HS-27A (cell line): Measurements from ENCODE around the gene ZBTB7A.

Source experiments
- DNase-seq: peaks from one replicate; pipeline ENCODE4 v3.0.0-alpha.2; 2012; ENCODE audit warnings: low read depth, missing footprints

ZBTB7A gene

DNA sequence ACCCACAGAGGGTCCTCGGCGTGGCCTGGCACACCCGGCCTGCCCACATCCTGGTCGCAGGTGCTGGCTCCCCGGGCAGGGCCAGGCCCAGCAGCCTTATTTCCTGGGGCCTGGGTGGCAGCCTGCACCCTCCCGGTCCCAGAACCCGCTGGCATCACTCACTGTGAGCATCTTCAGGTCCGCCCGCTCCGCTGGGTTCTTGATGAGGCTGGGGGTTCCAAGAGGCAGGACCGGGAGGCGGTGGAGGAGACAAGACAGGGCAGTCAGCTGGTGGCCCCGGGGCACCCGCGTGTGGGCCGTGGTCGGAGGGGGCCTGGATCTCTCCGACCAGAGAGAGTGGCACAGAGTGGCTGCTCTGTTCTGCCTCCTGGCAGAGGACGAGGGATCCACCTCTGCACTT lies 27.6 kb upstream of the ZBTB7A start:
- DNase-seq = no peak

DNA sequence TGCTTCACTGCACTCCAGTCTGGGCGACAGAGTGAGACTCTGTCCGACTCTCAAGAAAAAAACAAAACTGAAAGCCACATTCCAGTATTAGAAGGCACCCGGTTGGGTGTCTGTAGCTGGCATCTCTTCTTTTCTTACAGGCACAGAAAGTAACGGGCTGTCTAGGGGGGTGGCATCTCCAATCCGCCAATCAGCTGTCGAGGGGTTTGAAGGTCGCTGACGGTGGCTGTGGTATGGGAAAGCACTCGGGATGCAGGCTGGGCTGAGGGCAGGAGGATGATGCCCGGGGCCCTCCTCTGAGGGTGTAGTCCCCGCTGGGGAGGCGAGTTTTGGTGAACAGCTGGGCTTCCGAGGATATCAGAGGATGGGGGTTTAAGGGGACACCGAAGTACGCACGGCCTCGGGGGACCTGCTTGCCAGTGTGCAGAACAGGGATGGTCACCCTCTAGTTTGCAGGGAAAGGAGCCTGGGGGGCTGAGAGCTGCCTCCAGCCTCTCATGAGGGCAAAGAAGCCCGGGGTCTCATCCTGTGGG lies 27.0 kb upstream of the ZBTB7A start:
- DNase-seq = no peak

DNA sequence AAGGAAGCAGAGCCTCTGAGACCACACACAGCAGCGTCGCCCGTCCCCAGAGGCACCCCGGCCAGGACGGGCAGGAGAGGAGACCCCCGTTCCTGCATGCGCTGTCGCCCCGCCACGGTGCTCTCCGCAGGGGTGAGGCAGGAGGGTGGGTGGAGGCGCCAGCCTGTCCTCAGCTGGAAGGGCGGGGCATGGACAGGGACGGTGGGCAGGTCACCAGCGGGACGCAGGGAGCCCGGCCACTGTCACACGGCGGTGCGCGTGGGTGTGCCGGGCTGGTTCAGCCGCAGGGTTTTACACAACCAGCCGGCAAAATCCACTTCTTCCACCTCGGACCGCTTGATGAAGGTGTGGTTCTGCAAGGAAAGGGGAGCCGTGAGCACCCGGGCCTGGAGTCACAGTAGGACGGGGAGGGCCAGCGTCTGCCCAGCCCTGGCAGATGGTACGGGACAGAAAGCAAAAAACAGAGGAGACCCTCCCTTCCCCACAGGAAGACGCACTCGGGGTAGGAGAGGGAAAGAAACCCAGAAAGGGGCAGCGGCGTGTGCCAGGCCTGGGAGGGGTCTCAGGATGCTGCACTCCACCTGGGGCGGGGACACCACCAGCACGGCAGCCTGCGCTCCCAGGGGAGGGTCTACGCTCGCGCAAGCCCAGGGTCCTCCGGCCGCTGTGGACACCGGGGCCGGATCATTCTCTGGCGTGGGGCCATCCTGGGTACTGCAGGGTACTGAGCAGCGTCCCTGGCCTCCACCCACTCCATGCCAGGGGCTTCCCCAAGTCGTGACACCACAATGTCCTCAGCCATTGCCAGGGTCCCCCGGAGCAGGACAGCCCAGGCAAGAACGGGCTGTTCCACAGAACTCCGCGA lies 23.9 kb upstream of the ZBTB7A start:
- DNase-seq = no peak

DNA sequence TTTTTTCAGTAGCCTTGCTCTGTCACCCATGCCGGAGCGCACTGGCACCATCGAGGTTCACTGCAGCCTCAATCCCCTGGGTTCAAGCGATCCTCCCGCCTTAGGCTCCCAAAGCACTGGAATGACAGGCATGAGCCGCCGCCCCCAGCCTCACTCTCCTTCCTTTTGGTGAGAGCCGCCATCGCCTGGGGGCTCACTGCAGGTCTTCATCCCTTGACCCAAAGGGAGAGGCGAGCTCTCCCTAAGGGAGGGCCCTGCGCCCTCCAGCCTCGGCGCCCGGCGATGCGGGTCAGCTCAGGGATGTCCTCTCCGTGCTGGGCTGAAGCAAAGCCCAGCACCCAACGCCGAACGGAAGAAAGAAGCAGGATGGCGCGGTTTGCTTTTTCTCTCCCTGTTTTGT lies 23.2 kb upstream of the ZBTB7A start:
- DNase-seq = no peak

DNA sequence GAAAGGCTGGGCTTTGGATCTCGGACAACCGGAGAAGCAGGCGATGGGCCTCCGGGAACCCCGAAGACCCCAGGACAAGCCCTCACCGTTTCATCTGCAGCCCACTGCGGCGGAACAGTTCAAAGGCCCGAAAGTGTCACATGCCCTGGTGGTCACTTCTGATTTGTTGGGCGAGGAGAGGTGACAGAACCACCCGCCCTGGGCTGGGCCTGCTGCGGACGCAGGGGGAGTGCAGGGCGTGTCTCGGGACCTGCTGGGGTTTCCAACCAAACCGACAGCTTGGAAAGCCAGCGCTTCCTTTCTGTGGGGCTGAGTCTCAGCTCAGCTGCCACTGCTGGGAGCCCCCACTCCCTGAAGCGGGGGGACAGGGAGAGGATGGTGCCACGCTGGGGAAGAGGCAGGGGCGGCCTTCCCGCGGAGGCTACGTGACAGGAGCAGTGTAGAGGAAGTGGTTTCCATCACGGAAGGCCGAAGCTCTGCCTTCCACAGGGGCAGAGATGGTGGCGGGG lies 22.8 kb upstream of the ZBTB7A start:
- no peak for DNase-seq

DNA sequence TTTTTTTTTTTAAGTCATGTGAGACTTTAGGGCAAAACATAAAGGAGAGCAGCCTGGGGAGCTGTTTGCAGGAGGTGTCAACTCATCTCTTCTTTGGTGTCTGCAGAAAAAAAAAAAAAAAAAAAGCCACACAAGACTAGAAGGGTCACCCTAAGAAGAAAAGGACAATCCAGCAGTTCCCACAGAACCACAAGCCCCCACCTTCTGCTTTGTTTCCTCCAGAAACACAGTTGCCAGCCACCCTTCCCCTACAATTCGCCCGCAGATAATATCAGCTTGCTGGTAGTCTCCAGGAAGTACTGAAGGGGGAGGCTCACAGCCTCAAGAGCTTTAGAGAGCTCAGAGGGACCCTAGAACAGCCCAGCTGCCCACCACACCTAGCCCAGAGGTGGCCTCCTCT lies 22.3 kb upstream of the ZBTB7A start:
- no peak for DNase-seq

DNA sequence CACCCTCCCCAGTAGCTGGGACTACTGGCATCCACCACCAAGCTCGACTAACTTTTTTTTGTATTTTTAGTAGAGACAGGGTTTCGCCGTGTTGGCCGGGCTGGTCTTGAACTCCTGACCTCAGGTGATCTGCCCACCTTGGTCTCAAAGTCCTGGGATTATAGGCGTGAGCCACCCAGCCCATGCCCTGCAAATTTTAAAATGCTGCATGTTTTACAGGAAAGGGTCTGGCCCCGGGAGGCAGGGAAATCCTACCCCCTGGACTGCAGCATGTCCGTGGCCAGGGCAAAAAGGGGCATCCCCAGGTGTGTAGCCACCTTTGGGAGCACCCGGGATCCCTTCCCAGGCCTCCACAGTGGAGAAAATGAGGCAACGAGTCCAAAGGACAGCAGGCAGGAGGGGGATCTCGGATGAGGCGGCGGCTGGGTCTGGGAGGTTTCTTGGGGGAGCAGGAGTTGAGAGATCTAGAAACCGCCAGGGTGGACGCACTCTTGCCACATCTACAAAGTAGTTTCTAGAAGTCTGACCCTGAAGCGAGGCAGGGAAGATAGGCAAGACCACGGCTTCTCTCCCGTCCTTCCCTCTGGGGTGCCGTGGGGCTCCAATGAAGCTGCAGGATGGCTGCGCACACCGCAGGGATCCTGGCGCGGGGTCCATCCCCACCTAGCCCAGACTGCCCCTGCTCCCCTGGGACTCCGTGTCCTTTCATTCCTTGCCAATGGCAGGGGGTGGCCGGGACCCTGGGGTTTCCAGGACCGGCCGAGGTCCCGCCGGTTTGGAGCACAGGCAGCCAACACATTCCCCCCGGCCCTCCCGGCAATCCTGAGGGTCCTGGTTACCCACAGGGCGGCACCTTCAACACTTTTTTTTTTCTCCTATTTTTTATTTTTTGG lies 21.3 kb upstream of the ZBTB7A start:
- no peak for DNase-seq

DNA sequence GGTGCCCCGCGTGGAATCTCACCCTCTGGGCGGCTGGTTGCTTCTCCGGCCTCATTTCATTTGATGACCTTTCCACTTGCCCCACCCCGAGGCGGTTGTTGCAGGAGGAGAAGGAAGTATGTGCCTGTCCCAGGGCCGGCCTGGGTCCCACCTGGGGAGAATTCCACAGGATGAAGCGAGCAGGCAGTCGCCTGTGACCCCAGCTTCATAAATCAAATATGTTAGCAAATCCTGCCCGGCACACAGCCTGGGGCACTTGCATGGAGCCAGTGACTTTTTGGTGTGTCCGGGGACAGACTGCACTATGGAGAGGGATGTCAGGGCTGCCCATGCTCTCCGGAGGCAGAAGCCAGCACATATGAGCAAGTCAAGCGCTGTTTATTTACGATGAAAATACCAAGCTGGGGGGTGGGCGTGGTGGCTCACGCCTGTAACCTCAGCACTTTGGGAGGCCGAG lies 19.7 kb upstream of the ZBTB7A start:
- no peak for DNase-seq

DNA sequence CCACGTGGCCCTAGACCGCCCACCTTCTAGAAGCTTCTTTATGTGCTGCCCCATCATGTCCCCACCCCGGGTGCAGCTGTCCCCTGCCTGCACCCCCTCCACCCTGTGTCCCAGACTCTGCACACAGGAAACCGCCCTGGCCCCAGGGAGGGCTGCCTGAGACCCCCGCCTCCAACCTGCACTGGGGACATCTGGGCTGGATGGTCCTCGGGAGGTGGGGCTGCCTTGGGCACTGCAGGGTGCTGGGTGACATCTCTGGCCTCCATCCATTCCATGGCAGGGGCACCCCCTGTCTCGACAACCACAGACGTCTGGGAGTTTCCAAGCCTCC lies 17.8 kb upstream of the ZBTB7A start:
- DNase-seq = no peak

DNA sequence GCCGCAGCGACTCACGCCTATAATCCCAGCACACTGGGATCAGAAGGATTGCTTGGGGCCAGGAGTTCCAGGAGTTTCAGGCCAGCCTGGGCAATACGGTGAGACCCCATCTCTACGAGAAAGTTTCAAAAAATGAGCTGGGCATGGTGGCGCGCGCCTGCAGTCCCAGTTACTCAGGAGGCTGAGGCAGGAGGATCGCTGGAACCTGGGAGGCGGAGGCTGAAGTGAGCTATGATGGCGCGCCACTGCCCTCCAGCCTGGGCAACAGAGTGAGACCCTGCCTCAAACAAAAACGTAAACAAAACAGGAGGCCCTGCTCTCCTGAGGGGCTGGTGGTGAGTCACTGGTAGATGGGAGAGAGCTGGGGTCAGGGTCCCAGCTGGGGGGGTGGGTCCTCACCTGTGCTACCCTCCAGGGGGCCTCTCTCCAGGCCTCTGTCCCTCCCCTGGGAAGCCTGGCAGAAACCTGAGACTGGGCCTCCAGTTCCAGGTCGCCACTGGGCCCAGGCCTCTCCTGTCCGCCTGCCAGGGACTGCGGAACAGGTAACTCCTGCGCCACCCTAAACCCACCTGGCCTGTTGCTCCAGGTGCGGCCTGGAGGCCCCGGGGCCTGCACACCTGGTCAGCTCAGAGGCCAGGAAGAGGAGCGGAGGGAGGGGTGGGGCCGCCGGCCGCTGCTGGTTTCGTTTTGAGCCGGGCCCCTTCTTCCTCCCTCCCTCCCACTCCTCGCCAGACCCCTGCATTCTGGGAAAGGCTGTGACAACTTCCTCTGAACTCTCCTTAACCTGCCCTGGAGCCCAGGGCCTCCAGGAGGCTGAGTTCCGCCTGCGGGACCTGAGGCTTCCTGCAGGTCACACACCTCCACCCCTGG lies 17.2 kb upstream of the ZBTB7A start:
- DNase-seq = no peak

DNA sequence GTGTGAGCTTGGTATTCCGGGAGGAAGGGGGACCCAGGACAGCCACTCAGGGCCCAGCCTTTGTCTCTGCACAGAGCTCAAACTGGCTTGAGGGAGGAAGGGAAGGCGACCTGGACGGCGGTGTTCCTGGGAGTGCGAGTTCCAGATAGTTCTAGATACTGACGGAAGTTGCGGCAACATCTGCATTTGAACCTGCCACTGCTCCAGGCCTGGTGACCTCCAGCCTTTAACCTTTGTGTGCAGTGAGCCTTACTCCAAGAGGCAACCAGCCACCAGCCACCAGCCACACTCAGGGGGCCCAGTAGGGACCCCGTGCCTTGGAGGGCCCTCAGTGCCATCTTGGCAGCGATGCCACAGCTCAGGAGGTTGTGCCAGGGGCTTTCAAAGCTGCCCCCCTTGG lies 15.5 kb upstream of the ZBTB7A start:
- no peak for DNase-seq

DNA sequence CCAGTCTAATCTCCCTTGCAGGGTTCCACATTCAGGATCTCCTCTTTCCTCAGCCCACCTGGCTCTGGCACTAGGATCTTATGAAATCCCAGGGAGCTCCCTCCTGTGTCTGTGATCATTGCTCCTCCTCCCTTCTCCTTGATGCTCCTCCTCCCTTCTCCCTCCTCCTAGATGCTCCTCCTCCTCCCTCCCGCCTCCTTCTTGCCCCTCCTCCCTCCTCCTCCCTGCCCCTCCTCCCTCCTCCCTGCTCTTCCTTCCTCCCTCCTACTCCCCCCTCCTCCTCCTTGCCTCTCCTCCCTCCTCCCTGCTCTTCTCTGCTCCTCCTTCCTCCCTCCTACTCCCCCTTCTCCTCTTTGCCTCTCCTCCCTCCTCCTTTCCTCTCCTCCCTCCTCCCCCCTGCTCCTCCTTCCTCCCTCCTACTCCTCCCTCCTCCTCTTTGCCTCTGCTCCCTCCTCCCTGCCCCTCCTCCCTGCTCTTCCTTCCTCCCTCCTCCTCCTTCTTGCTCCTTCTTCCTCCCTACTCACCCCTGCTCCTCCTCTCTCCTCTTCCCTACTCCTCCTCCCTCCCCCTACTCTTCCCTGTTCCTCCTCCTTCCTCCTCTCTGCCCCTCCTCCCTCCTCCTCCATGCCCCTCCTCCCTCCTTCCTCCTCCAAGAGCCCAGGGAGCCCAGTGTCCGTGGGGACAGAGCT lies 14.9 kb upstream of the ZBTB7A start:
- DNase-seq = no peak

DNA sequence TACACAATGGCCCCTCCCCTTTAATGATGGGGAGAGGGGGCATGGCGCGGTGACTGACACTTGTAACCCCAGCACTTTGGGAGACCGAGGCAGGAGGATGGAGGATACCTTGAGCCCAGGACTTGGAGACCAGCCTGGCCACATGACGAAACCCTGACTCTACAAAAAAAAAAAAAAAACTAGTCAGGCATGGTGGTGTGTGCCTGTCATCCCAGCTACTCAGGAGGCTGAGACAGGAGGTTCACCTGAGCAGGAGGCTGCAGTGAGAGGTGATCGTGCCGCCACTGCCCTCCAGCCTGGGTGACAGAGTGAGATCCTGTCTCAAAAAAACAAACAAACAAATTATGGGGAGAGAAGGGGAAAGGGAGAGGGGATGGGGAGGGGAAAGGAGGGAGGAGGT lies 13.8 kb upstream of the ZBTB7A start:
- no peak for DNase-seq

DNA sequence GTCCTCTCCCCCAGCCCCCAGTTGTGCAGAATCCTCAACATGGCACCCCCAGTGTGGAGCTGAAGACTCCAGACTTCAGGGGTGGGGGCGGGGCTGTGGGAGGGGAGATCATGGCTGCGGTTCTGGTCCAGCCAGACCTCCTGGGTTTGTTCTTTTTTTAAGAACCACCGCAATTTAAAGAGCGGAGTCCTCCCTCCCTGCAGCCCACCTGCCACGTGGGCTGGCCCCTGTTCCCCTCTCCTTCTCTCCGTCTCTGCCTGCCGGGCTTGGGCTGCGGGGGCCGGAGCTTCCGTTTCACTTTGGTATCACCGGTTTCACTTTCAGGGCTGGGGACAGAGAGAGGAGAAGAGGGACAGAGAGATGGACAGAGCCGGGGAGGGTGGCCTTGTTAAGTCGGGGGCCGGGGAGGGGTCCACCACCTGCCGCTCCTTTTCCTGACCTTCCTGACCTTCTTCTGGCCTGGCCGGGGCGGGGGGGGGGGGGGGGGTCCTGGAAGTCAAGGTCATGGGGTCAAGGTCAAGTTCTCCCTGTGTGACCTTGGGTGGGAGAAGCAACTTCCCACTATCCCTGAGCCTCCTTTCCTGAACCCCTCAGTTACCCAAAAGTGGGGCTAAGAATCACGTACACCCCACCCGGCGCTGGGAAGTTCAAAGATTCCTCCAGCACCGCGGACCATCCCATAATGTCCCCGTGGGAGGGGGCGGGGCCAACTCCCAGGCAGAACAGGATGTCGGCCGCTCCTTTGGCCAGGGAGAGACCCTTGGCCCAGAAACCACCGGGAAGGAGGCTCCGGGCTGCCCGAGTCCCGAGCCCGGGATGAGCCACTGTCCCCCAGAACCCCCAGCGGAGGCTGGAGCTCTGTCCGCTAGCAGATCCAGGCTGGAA lies 11.3 kb upstream of the ZBTB7A start:
- no peak for DNase-seq

DNA sequence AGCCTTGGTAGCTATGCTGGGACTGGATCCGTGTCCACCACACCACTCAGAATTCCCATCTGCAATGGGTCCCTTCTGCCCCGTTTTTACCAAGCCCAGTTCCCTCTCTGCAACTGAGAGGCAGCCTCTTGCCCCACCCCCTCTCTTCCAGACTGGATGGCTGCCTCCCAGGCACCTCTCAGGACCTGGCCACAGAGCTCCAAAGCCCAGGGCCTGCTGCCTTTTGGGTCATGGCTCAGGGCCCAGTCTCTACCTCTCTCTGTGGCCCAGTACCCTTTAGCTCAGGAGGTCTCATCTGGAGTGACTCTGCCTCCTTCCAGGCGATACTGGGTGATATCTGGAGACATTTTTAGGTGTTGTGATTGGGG lies 10.3 kb upstream of the ZBTB7A start:
- DNase-seq = no peak

DNA sequence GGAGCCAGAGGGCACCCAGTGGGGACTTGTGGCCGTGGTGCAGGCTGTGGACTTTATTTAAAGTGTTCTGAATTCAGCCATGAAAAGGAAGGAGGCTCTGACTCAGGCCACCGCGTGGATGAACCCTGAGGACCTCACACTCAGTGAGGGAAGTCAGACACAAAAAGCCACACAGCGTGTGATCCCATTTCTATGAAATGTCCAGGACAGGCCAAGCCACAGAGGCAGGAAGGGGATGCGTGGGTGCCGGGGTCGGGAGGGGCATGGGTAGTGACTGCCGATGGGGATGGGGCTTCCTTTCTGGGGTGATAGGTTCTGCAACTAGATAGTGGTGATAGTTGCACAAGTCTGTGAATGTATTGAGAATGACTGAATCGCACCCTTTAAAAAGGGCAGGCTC lies 8.7 kb upstream of the ZBTB7A start:
- DNase-seq = no peak

DNA sequence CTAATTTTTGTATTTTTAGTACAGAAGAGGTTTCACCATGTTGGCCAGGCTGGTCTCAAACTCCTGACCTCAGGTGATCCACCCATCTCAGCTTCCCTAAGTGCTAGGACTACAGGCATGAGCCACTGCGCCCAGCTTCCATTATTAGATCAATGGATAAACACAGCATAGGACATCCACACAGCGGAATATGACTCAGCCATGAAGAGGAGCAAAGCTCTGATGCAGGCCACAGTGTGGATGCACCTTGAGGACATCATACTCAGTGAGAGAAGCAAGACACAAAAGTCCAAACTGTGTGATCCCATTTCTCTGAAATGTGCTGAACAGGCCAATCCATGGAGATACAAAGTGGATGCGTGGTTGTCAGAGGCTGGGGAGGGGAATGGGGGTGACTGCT lies 4.9 kb upstream of the ZBTB7A start:
- DNase-seq = no peak

DNA sequence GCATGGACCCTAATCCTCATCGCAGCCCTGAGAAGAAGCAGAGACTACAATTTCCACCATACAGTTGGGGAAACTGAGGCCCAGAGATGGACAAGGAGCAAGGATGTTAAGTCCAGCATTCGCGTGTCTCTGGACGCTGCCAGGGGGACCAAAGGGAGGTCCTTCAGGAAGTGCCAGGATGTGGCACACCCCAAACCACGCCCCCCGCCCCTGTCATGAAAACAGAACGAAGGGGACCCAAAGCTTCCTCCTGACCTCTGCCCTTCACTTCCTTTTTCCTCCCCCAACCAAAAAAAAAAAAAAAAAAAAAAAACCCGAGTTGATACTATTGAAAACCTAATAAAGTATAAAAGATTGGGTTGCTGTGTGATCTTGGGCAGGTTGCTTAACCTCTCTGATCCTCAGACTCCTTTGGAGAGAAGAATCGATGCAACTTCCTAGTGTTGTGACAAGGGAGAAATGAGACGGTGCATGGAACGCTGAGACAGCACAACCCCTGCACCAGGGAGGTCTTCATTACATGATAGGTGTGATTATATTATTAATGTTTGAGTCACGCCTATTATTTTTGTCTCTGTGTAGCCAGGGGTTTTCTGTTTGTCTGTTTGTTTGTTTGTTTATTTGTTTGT lies 2.7 kb upstream of the ZBTB7A start:
- DNase-seq = no peak

DNA sequence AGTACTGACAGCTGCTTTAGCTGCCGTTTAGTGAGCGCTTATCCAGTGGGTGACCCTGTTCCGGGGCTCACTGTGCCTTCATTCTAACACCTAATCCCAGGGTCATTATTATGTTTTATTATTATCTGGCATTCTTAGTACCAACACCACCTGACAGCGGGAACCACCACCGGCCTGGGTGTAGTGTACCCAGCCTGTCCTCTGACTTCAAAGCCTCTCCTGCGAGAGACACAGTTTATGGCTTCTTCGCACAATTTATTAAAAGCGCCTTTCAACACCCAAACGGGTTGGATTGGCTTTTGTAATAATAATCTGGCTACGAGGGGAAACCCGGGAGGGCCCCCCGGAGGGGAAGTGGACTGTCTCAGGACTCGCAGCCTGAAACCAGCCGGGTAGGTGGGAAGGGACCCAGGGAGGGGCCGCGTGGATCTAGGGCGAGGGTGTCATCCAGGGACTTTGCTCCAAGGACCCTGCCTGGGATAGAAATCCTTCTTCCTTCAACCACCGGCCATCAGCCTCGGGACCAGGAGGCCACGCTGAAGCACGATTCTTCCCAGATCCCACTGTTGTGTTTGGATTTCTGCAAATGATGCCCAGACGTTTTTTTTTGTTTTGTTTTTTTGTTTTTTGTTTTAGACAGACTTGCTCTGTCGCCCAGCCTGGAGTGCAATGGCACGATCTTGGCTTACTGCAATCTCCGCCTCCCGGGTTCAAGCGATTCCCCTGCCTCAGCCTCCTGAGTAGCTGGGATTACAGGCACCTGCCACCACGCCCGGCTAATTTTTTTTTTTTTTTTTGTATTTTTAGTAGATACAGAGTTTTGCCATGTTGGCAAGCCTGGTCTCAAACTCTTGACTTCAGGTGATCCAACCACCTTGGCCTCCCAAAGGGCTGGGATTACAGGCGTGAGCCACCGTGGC lies 1.6 kb upstream of the ZBTB7A start:
- no peak for DNase-seq
